Stimulated activated CD8-positive, alpha-beta memory T cell treated with anti-CD3 and anti-CD28 coated beads, Interleukin-15, amount 100 ng/mL, for 1 hour (primary cell): ENCODE data around the gene PTOV1.

Experiments
- DNase-seq: peaks from one replicate; pipeline ENCODE4 v3.0.0-alpha.2; 2020; ENCODE audit warnings: low read depth

PTOV1 gene

GRCh38 chr19:49859682-49860335 is 8.8 kb downstream of the PTOV1 start:
- DNase-seq: no peak

GRCh38 chr19:49860336-49861102 is 9.6 kb downstream of the PTOV1 start:
- DNase-seq: no peak

DNA sequence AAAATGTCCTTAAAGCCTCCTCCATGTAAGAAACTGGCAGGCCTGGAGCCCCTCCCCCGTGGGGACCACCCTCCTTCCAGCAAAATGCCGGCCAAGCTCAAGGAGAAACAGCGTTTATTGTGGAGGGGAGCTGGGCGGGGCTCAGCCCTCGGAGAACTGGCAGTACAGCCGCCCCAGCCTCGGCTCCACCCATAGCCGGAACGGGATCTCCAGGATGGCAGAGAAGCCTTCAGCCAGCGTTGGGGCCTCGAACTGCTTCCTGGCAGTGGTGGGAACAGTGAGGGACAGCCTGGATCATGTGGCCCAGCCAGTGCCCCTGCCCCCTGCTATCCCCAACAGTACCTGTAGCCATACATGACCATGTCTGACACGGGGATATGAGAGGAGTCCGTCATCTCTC is 10.1 kb downstream of the PTOV1 start:
- DNase-seq: no peak

DNA sequence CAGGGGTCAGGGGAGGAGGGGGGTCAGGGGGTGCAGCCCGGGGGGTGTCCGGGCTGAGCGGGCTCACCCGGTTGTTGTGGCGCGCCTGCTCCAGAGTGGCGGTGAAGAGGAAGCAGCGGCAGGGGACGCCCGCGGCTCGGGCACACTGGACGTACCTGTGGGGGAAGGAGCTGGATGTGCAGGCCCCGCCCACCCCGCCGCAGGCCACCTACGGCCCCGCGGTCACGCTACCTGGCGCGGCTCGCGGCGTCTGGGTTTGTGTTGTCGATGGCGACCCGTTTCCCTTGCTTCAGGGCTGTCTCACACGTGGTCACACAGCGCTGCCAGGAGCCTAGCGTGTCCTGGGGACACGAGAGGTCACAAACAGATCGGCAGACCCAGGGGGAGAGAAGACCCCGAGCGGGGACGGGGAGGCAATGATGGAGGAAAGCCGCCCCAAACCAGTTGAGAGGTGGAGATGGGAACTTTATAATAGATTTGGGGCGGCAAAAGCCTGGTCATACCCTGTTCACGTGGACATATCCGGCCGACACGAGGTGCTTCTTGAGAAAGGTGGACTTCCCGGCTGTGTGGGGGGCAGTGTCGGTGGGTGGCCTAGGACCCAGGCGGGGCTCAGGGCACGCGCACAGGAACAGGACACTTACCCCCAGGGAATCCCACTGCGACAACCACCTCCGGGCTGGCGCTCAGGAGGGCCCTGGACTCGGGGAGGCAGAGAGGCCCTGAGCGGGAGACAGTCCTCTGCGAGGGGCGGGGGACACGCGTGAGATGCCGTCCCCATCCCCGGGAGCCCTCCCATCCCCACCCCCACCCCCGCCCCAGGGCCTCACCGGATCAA is 10.8 kb downstream of the PTOV1 start:
- no peak for DNase-seq

- no peak for DNase-seq
Measured at GRCh38 chr19:49862391-49863253, 11.7 kb downstream of the PTOV1 start.

DNA sequence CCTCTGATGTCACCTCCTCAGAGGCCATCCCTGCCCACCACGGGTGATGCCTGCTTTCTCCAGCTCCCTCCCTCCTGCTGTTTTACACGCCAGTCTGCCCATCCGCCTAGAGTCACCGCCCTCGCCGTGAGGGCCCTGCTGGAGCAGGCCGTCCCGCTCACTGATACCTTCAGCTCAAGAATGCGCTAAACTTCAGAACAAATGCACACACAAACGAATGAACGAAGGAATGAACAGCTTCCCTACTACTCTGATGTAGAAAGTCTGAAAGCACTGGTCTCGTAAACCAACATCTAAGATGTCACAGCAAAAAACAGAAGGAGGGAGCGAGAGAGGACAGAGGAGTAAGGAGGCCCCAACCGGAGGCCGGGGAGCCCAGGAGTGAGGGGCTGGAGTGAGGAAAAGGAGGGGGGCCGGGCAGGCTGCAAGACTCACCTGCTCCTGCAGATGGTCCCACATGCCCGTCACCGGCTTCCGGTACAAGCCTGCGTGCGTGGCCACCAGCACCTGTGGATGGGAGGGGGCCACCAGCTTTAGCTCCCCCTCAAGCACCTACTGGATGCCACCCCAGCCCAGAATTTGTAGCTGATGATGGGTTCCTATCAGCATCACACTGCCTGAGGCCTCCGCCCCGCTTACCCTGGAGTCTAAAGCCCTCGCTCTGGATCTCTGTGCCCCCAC is 12.4 kb downstream of the PTOV1 start:
- DNase-seq: no peak

DNA sequence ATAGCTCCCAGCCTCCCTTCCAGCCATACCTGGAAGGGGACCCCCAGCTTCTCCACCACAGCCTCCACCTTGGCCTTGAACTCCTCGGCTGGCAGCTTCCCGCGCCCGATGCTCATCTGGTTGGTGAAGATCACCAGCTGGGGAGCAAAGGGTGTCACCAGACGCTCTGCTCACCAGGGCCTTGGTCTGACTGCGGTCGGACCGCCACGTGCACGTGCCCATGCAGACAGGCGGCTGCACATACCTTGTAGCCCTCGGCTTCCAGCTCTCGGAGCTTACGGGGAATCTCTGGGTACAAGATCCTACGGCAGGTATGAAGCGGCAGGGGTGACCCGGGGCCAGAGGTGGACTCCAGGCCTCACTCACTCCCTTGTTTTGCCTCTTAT is 13.0 kb downstream of the PTOV1 start:
- no peak for DNase-seq

DNA sequence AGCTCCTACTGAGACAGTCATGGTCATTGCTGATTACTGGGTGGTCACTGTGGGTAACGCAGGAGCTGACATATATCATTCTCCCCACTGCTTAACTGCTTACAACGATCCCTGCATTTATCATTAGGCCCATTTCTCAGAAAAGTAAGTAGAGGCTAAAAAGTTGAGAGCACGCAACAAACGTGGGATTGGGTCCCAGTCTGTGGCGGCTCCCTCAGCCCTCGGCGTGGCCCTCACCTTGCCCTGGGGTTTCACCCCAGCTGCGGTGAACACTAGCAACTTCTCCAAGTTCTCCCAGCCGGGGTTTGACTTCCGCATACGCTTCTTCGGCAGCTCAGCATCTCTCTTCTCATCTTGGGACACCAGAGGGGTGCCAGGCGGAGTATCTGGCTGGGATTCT is 13.9 kb downstream of the PTOV1 start:
- DNase-seq: no peak

- DNase-seq: peak; percentile 74
Measured at GRCh38 chr19:49866933-49867782, 16.2 kb downstream of the PTOV1 start, which contains the start of gene PNKP. PNKP (minus strand) TSS chr19:49867576; CDS start chr19:49867204, 372 bp downstream.

- no peak for DNase-seq
Measured at GRCh38 chr19:49869009-49869483, 18.1 kb downstream of the PTOV1 start.

DNA sequence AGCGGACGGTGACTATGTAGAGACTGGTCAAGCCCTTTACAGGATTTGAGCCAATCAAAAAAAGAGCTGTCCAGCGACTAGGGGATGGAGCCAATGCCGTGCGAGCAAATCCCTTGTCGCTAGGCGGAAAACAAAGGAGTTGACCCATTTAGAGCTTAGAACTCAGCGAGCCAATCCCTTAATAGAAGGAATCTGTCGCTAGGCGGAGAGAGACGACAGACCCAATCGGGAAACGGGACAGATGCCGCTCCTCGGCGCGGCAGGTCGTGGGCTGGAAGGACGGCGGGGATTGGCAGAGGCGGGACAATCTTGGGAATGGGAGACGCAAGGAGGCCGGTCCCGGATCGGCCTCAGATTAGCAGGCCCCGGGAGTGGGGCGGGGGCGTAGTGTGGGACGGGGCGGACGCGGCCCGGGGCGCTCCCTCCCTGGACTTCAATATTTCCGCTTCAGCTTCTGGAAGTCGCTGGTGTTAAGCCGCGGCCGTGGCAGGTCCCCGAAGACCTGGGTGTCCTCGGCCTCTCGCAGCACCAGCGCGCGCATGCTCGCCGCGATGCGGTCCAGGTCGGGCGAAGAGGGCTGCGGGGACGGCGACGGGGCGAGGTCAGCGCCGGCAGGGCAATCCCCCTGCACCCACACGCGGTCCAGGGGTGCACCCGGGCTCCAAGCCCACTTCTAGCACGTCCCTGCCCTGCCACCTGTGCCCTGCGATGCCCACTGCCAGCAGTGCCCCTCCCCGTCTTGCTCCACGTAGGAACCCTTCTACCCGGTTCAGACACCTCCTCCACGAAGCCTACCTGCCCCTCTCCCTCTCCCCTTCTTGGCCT is 18.7 kb downstream of the PTOV1 start:
- peak; percentile 77 for DNase-seq

GRCh38 chr19:49870309-49870901 is 19.4 kb downstream of the PTOV1 start:
- no peak for DNase-seq

DNA sequence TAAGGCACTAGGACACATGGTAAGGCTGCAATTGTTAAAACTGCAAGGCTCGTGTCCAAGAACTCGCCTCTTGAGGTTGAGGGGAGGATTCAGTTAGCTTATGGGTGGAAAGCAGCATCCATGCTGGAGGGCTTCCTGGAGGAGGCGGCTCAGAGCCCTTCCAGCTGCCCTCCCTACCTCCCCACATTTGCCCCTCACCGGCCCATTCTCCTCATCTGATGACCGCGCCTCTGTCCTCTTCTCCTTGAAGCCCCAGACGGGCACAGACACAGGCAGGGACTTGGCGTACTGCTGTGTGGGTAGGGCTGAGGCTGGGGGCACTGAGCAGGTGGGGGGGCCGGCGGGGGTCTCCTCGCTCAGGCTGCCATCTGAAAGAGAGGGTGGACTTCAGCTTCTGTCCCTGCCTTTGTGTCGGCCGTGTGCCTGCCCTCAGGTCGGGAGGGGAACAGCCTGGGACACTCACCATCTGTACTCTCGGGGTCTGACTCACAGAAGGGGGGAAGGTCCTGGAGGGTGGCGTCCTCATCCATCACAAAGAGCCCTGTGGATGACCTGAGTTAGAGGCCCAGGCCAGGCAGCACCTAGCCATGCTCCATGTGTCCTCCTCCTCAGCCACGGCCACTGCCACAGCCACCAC is 20.5 kb downstream of the PTOV1 start:
- no peak for DNase-seq

DNA sequence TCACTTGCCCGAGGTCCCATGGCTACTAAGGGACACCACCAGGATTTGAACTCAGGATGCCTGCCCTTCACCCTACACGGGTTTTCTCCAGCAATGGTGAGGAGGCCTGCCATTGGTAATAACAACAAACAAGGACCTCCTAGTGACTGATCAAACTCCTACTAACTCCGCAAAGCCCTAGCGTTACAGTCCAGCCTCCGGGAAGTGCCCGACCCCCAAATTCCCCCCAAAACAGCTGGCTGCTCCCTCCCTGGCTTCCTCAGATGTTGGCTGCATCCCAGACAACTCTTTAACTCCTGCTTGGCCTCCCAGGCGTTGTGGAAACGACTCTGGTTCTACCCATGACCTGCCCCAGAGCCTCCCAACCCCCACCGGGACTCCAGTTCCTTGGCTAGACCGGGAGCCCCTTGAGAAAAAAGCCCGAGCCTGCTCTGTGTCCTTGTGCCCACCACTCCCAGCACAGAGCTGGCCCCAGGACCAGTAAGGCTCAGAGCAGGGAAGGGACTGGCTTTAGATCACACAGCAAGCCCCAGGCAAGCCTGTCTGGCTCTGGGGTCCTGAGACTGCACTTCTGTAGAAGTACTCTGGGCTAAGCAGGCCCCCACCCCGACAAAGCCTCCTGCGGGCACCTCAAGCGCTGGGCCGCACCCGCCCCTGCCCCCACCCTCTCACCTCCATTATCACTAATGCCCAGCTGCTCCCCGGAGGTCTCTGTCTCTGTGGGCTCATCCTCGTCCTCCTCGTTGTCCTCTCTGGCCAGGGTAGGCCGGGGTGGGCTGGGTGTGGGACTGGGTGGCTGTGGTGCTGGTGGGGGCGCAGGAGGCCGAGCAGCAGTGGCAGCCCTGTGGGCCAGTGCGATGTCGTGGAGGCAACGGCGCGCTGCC is 21.5 kb downstream of the PTOV1 start:
- no peak for DNase-seq

DNA sequence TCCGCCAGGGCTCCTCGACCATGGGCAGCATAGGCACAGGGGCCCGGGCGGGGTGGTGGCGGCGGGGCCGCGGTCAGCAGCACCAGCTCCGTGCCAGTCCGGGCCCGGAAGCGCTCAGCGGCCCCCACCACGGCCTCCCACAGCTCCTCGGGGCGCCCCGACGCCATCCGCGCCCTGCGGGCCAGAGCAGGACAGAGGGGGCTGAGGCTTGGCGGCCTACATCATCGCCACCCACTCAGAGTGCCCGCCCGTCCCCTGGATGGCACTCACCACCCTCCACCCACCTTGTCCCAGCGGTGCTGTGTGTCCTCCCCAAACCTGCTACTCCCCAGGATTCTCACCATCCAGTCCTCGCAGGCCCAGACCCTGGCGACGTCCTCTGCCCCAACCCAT is 22.2 kb downstream of the PTOV1 start:
- DNase-seq: no peak

- no peak for DNase-seq
Measured at GRCh38 chr19:49873834-49874233, 22.9 kb downstream of the PTOV1 start.

- DNase-seq: no peak
Measured at GRCh38 chr19:49874503-49875157, 23.7 kb downstream of the PTOV1 start.
